HCT116 (cell line): Measurements from ENCODE around the gene KRTAP20-4.

Source experiments
- EZH2phosphoT487 ChIP-seq: fragments of 200-600 bp; IDR thresholded peaks from 2 replicates; pipeline ENCODE4 v1.6.1; 2018; ENCODE audit warnings: antibody characterized with exemption, borderline replicate concordance
- POLR2AphosphoS5 ChIP-seq: IDR thresholded peaks from 2 replicates; pipeline ENCODE4 v1.6.1; 2011; ENCODE audit warnings: mild to moderate bottlenecking, low read depth, low read length, moderate library complexity
- TF ChIP-seq, protein P1 (sequence below), 3 experiments: fragments of 200-600 bp in 1 of 3; sonication (generic) in 1 of 3; IDR thresholded peaks in 2 of 3; conservative IDR thresholded peaks in 1 of 3; 2 replicates each; pipeline ENCODE4 v1.5.1; 2012 to 2017; ENCODE audit warnings: low read depth in 2 of 3, low read length in 2 of 3, antibody characterized with exemption in 1 of 3, borderline replicate concordance in 1 of 3, control low read depth in 1 of 3, mild to moderate bottlenecking in 1 of 3, mixed read lengths in 1 of 3, mixed run types in 1 of 3, moderate library complexity in 1 of 3; ENCODE audit not compliant: insufficient read depth in 1 of 3

DNA sequence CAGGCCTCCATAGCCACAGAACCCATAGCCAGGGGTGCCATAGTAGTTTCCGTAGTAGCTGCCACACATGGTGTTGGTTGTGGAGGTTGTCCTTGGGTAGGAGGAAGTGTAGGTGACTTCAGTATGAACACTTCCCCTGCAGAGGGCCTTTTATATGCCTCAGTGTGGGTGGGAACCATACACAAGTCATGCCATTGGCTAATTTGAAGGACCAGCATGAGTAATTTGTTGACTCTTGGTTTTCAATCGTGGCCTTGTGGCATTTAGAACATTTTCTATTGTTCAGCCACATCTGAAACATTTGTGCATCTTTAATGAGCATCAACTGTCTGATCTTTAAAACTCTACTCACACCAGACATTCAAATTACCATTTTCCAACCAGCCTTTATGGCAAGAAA is 6.6 kb upstream of the KRTAP20-4 start, which contains the start of gene KRTAP6-1:
- TF ChIP-seq POLR2AphosphoS5 = no peak
- no peak for TF ChIP-seq EZH2phosphoT487
- TF ChIP-seq, protein P1, sequence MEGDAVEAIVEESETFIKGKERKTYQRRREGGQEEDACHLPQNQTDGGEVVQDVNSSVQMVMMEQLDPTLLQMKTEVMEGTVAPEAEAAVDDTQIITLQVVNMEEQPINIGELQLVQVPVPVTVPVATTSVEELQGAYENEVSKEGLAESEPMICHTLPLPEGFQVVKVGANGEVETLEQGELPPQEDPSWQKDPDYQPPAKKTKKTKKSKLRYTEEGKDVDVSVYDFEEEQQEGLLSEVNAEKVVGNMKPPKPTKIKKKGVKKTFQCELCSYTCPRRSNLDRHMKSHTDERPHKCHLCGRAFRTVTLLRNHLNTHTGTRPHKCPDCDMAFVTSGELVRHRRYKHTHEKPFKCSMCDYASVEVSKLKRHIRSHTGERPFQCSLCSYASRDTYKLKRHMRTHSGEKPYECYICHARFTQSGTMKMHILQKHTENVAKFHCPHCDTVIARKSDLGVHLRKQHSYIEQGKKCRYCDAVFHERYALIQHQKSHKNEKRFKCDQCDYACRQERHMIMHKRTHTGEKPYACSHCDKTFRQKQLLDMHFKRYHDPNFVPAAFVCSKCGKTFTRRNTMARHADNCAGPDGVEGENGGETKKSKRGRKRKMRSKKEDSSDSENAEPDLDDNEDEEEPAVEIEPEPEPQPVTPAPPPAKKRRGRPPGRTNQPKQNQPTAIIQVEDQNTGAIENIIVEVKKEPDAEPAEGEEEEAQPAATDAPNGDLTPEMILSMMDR (IDR thresholded peaks at IDR 0.05 in 2 of 3, conservative IDR thresholded peaks at IDR 0.05 in 1 of 3; ENCODE audit: borderline replicate concordance in 1 of 3, insufficient read depth in 1 of 3, low read depth in 2 of 3, low read length in 2 of 3) = no peak
